K562 (cell line): ENCODE data around the gene COLEC12. TPM values are rescaled to one million over a fixed set of nuclear protein-coding genes. Genes with fewer than 3 reads are reported as not detected.

Source experiments
- ATAC-seq: fragments of 200-7000 bp; cut with Tn5 transposase; 3 replicates; pipeline ENCODE4 v1.9.1; 2020; ENCODE audit warnings: moderate library complexity
- BruUV-seq: library from RNA; stranded (reverse); fragments of 400-500 nt; replicated peaks from 2 replicates; lab custom pipeline; 2021; lab: Mats Ljungman, UMichigan
- CTCF ChIA-PET: fragments of 300-600 bp; formaldehyde crosslinking; extraction: SDS; loops from one replicate; lab custom pipeline; 2021; ENCODE audit warnings: low intra/inter-chr PET ratio; lab: Yijun Ruan, JAX
- POLR2A ChIA-PET: fragments of 300-600, 350-650 bp; sonication (Branson Sonifier 250); formaldehyde crosslinking; extraction: SDS; loops from one replicate; lab custom pipeline; 2021; ENCODE audit warnings: antibody characterized with exemption, inconsistent platforms; lab: Yijun Ruan, JAX
- DNase-seq, 4 experiments: peaks; one replicate each; pipeline versions ENCODE4 v3.0.0 to v3.0.0-alpha.2; 2011 to 2018; ENCODE audit warnings: low spot score in 3 of 4, mixed read lengths in 3 of 4; ENCODE audit errors: extremely low read depth in 1 of 4
- FAIRE-seq: peaks from 2 replicates; lab custom pipeline; 2011; peaks lifted over from hg19 to GRCh38; lab: Jason Lieb, UNC
- H2AFZ ChIP-seq: 2 replicates; pipeline ENCODE4 v1.6.0; 2011; ENCODE audit warnings: low read depth, low read length, control low read depth, inconsistent platforms
- H3K27ac ChIP-seq: fragments of 200-600 bp; 3 replicates; pipeline ENCODE4 v1.8.0; 2011; ENCODE audit warnings: low read depth, mild to moderate bottlenecking, control low read depth, inconsistent platforms, low read length, moderate library complexity, mixed read lengths; ENCODE audit errors: extremely low read depth
- H3K27me3 ChIP-seq, 2 experiments: fragments of 300-600 bp in 1 of 2; 2 replicates in 1 of 2; 3 replicates in 1 of 2; pipeline versions ENCODE4 v1.6.0 to v1.8.0; 2011; ENCODE audit warnings: inconsistent platforms in 2 of 2, low read length in 2 of 2, mild to moderate bottlenecking in 1 of 2, mixed read lengths in 1 of 2, moderate library complexity in 1 of 2; ENCODE audit not compliant: control insufficient read depth in 2 of 2, insufficient read depth in 2 of 2
- H3K36me3 ChIP-seq: fragments of 300-600 bp; 3 replicates; pipeline ENCODE4 v1.8.0; 2011; ENCODE audit warnings: mild to moderate bottlenecking, low read length, inconsistent platforms; ENCODE audit not compliant: control insufficient read depth, insufficient read depth
- H3K4me1 ChIP-seq, 2 experiments: fragments of 200-600 bp in 1 of 2; replicated peaks in 1 of 2; 2 replicates in 1 of 2; 3 replicates in 1 of 2; pipeline versions ENCODE4 v1.5.1 to v1.8.0; 2011; ENCODE audit warnings: inconsistent platforms in 2 of 2, low read length in 2 of 2, mild to moderate bottlenecking in 1 of 2, mixed read lengths in 1 of 2, moderate library complexity in 1 of 2; ENCODE audit not compliant: control insufficient read depth in 2 of 2, insufficient read depth in 2 of 2
- H3K4me2 ChIP-seq: 2 replicates; pipeline ENCODE4 v1.6.1; 2011; ENCODE audit warnings: low read length, control low read depth, inconsistent platforms, mixed read lengths; ENCODE audit not compliant: insufficient read depth
- H3K4me3 ChIP-seq: fragments of 200-600 bp; sonication (generic), shearing (Covaris generic); 2 replicates; pipeline ENCODE4 v1.5.1; 2016; ENCODE audit warnings: control low read depth, inconsistent platforms
- H3K79me2 ChIP-seq: fragments of 200-600 bp; 3 replicates; pipeline ENCODE4 v1.8.0; 2011; ENCODE audit warnings: low read length, inconsistent platforms; ENCODE audit not compliant: control insufficient read depth, insufficient read depth
- H3K9ac ChIP-seq, 2 experiments: 2 replicates each; pipeline versions ENCODE4 v1.6.0 to v1.6.1; 2011; ENCODE audit warnings: low read depth in 2 of 2, low read length in 2 of 2, control low read depth in 1 of 2, inconsistent platforms in 1 of 2, mild to moderate bottlenecking in 1 of 2, mixed read lengths in 1 of 2; ENCODE audit not compliant: insufficient read depth in 1 of 2
- H3K9me1 ChIP-seq: one replicate; pipeline ENCODE4 v1.6.0; 2011; ENCODE audit warnings: inconsistent platforms, mild to moderate bottlenecking, low read length, moderate library complexity; ENCODE audit not compliant: control insufficient read depth, insufficient read depth
- H3K9me3 ChIP-seq: replicated peaks from 2 replicates; pipeline ENCODE4 v1.5.1; 2011; ENCODE audit warnings: low read depth, low read length, inconsistent platforms; ENCODE audit not compliant: control insufficient read depth, insufficient read depth
- H4K20me1 ChIP-seq: replicated peaks from 2 replicates; pipeline ENCODE4 v1.6.1; 2011; ENCODE audit warnings: low read length, inconsistent platforms, mixed read lengths; ENCODE audit not compliant: control insufficient read depth, insufficient read depth
- HCFC1 ChIP-seq: IDR thresholded peaks from 2 replicates; pipeline ENCODE4 v1.6.1; 2012; ENCODE audit warnings: low read depth, low read length, improper control_type of control experiment
- PCBP2 ChIP-seq: fragments of 200-400 bp; formaldehyde crosslinking; IDR thresholded peaks from 2 replicates; pipeline ENCODE4 v1.6.1; 2018; ENCODE audit warnings: low read length, low read depth, mild to moderate bottlenecking, moderate library complexity; ENCODE audit not compliant: poor library complexity, severe bottlenecking
- SIX5 ChIP-seq, 2 experiments: IDR thresholded peaks; 2 replicates each; pipeline ENCODE4 v1.6.1; 2011; ENCODE audit warnings: low read length in 2 of 2, borderline replicate concordance in 1 of 2, low read depth in 1 of 2, mild to moderate bottlenecking in 1 of 2, moderate library complexity in 1 of 2; ENCODE audit not compliant: insufficient read depth in 1 of 2
- SREBF2 ChIP-seq: sonication (generic); formaldehyde crosslinking; IDR thresholded peaks from 2 replicates; pipeline ENCODE4 v1.4.0; 2020; ENCODE audit warnings: mild to moderate bottlenecking, missing genetic modification reagents
- TAF15 ChIP-seq: fragments of 200-400 bp; formaldehyde crosslinking; IDR thresholded peaks from 2 replicates; pipeline ENCODE4 v1.6.1; 2017; ENCODE audit warnings: mild to moderate bottlenecking, low read depth, low read length, moderate library complexity
- ZNF384 ChIP-seq: IDR thresholded peaks from 2 replicates; pipeline ENCODE4 v1.6.1; 2012; ENCODE audit warnings: low read depth, low read length, improper control_type of control experiment
- ZNF551 ChIP-seq: fragments of 250-450 bp; sonication (Bioruptor Pico); IDR thresholded peaks from 2 replicates; pipeline ENCODE4 v1.5.0; 2021; ENCODE audit warnings: mild to moderate bottlenecking, moderate library complexity
- WGBS: fragments of 100-300 bp; shearing (Covaris generic); methylation state at CpG from one replicate; pipeline ENCODE4 v1.1.6; 2016; ENCODE audit warnings: low coverage, mixed read lengths; ENCODE audit not compliant: insufficient coverage; ENCODE audit errors: missing lambda C conversion rate; 5-methylcytosine and 5-hydroxymethylcytosine counted together
- in situ Hi-C: fragments of 300-500 bp; cut with MboI; formaldehyde crosslinking; loops from 4 replicates; pipeline ENCODE4 v1.15.0; 2018; ENCODE audit warnings: inconsistent platforms, mixed read lengths
- intact Hi-C: fragments of 100-400 bp; cut with micrococcal nuclease; formaldehyde crosslinking; loops from 2 replicates; pipeline ENCODE4 v1.14.2; 2022
- polyA plus RNA-seq, 8 experiments: library from polyadenylated mRNA; depleted of rRNA in 4 of 8; stranded (reverse) in 5 of 8; unstranded in 3 of 8; fragments of >200 nt; fragmentation: Nextera tagmentation in 2 of 8; fragmentation: Illumina TruSeq in 1 of 8; extraction: Ambion mirVana in 2 of 8; extraction: Trizol in 1 of 8; gene quantifications; 2 replicates each; pipeline versions ENCODE4 v1.2.1 to v1.2.3, GENCODE V29; 2011 to 2014; ENCODE audit warnings: inconsistent platforms in 1 of 8, missing spikeins in 1 of 8
- total RNA-seq, 7 experiments: library from RNA; depleted of rRNA in 6 of 7; stranded (reverse); fragments of >200 nt in 6 of 7; fragmentation: Illumina TruSeq in 2 of 7; extraction: Trizol in 2 of 7; gene quantifications; 2 replicates each; pipeline versions ENCODE4 v1.2.1 to v1.2.3, GENCODE V29; 2011 to 2021; ENCODE audit warnings: low replicate concordance in 1 of 7
- TF ChIP-seq, protein P1 (sequence below): fragments of 450-650 bp; IDR thresholded peaks from 2 replicates; pipeline ENCODE4 v1.7.0; 2016; ENCODE audit warnings: borderline replicate concordance
- TF ChIP-seq, protein P2 (sequence below): fragments of 250-450 bp; sonication (Bioruptor Pico); IDR thresholded peaks from 2 replicates; pipeline ENCODE4 v1.4.0; 2020; ENCODE audit warnings: mild to moderate bottlenecking, moderate library complexity

Gene COLEC12
- total and polyA plus RNA-seq, 9 of the 15 experiments (the other 6 are each of a cell fraction or from before 2014, with no cell fraction given): 0.04 TPM; not detected in 8

DNA sequence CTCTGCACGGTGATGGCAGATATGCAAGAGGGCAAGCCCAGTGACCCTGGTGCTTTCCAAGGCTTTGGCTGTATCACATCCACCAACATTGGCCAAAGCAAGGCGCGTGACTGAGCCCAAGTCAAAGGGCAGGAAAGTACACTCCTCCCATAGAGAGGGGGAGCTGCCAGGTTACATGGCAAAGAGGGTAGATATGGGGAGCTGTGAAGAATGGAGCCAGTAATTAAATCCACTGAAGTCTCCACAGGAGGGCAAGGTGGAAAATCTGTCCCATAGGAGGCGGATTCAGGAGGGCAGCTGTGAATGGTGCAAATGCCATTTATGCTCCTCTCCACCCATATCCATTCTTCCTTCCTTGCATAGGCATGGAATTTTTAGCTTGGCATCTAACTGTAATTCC lies 188.1 kb downstream of the COLEC12 start:
- Histone ChIP-seq H3K27me3 (peaks cover 29 to 30% of the 10 kb centered on the region in 2 experiments; a peak in 4 of 5 replicates), H3K27ac (no peak overlapping the region)

More for the DNA sequence above, 188.1 kb downstream of the COLEC12 start:
- ATAC-seq (no peak), DNase-seq (no peak), FAIRE-seq (peak; percentile 11)
- Histone ChIP-seq H3K36me3 (no peaks in the 10 kb centered on the region), H3K9me3 (no peaks in the 10 kb centered on the region), H3K4me2 (no peak overlapping the region), H2AFZ (no peak overlapping the region), H3K4me3 (no peak overlapping the region), H4K20me1 (no peaks in the 10 kb centered on the region), H3K9ac (no peak overlapping the region), H3K4me1 (no peaks in the 10 kb centered on the region; a peak in 1 of 5 replicates), H3K79me2 (no peaks in the 10 kb centered on the region), H3K9me1 (no peaks in the 10 kb centered on the region)
- TF ChIP-seq SIX5 (IDR thresholded peaks at IDR 0.05; ENCODE audit: borderline replicate concordance in 1 of 2, insufficient read depth in 1 of 2, low read depth in 1 of 2, low read length in 2 of 2) (no peak), SREBF2 (CRISPR knock-in tag) (no peak), TAF15 (no peak), HCFC1 (no peak), PCBP2 (no peak), ZNF551 (CRISPR knock-in tag) (no peak), ZNF384 (no peak)
- TF ChIP-seq, protein P1, sequence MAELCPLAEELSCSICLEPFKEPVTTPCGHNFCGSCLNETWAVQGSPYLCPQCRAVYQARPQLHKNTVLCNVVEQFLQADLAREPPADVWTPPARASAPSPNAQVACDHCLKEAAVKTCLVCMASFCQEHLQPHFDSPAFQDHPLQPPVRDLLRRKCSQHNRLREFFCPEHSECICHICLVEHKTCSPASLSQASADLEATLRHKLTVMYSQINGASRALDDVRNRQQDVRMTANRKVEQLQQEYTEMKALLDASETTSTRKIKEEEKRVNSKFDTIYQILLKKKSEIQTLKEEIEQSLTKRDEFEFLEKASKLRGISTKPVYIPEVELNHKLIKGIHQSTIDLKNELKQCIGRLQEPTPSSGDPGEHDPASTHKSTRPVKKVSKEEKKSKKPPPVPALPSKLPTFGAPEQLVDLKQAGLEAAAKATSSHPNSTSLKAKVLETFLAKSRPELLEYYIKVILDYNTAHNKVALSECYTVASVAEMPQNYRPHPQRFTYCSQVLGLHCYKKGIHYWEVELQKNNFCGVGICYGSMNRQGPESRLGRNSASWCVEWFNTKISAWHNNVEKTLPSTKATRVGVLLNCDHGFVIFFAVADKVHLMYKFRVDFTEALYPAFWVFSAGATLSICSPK: no peak
- TF ChIP-seq, protein P2, sequence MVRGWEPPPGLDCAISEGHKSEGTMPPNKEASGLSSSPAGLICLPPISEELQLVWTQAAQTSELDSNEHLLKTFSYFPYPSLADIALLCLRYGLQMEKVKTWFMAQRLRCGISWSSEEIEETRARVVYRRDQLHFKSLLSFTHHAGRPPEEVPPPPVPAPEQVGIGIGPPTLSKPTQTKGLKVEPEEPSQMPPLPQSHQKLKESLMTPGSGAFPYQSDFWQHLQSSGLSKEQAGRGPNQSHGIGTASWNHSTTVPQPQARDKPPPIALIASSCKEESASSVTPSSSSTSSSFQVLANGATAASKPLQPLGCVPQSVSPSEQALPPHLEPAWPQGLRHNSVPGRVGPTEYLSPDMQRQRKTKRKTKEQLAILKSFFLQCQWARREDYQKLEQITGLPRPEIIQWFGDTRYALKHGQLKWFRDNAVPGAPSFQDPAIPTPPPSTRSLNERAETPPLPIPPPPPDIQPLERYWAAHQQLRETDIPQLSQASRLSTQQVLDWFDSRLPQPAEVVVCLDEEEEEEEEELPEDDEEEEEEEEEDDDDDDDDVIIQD (CRISPR knock-in tag): no peak
- ChIA-PET POLR2A (interaction anchor here (1.2 to 1.4 kb wide), 2 partner anchors 7 to 32 kb away, joined by 3 to 4 read pairs; no protein-coding TSS in a partner anchor), CTCF (no interaction called here)
- no TSS peak for BruUV-seq
- intact Hi-C loops (no loop called here), in situ Hi-C loops (no loop called here)
- WGBS: 0% methylated on average over 4 of the region's 4 CpGs
